22Rv1 (cell line): ENCODE results near the gene KXD1.
"Not testable (repeated sequence)": the region's sequence is repeated elsewhere in the genome, so short reads cannot be mapped to it uniquely, and the experiment has no call there.

Experiments
- CTCF ChIP-seq: fragments of 450-650 bp; IDR thresholded peaks from 2 replicates; pipeline ENCODE4 v1.5.1; 2017; ENCODE audit warnings: mild to moderate bottlenecking
- ZFX ChIP-seq: fragments of 450-650 bp; IDR thresholded peaks from 2 replicates; pipeline ENCODE4 v1.6.1; 2017; ENCODE audit warnings: antibody characterized with exemption, borderline replicate concordance

GRCh38 chr19:18522862-18523440 is 34.7 kb upstream of the KXD1 start:
- not testable (repeated sequence) for TF ChIP-seq CTCF, ZFX
